GM12892 (cell line): ENCODE measurements around the gene TOMM5. TPM values are rescaled to one million over a fixed set of nuclear protein-coding genes. Genes with fewer than 3 reads are reported as not detected.

ENCODE experiments used
- DNase-seq: peaks from one replicate; pipeline ENCODE4 v3.0.0; 2011; ENCODE audit not compliant: insufficient read length
- FAIRE-seq: peaks from 2 replicates; lab custom pipeline; 2011; peaks lifted over from hg19 to GRCh38; lab: Jason Lieb, UNC
- POLR2A ChIP-seq: IDR thresholded peaks from 2 replicates; pipeline ENCODE4 v1.6.1; 2011; ENCODE audit warnings: low read depth, low read length, control low read depth
- POLR2AphosphoS5 ChIP-seq: IDR thresholded peaks from 2 replicates; pipeline ENCODE4 v1.6.1; 2011; ENCODE audit warnings: low read depth, low read length, control low read depth
- TAF1 ChIP-seq: IDR thresholded peaks from 2 replicates; pipeline ENCODE4 v1.6.1; 2011; ENCODE audit warnings: low read depth, mild to moderate bottlenecking, control low read depth, low read length, borderline replicate concordance
- polyA plus RNA-seq: library from polyadenylated mRNA; unstranded; fragments of >200 nt; gene quantifications from one replicate; pipeline ENCODE4 v1.2.1, GENCODE V29; 2012; ENCODE audit warnings: missing spikeins, inconsistent platforms; ENCODE audit not compliant: missing spikeins

Gene TOMM5
- polyA plus RNA-seq: 242 TPM

GRCh38 chr9:37592108-37592951 lies at the start of gene TOMM5:
Gene TOMM5, minus strand, starts transcription at chr9:37592597. Its CDS starts 65 bp downstream, at chr9:37592532.
- DNase-seq (peak; percentile 69), FAIRE-seq (peak; percentile 97)
- peak; percentile 99 for TF ChIP-seq POLR2A
- peak; percentile 88 for TF ChIP-seq TAF1
- peak; percentile 98 for TF ChIP-seq POLR2AphosphoS5

GRCh38 chr9:37641331-37641730 lies 48.9 kb upstream of the TOMM5 start:
- TF ChIP-seq POLR2AphosphoS5 (no peak), TAF1 (no peak), POLR2A (no peak)
- no peak for FAIRE-seq
- DNase-seq: no peak

- no peak for TF ChIP-seq POLR2A
These were observed 47.8 kb upstream of the TOMM5 start for GRCh38 chr9:37640246-37640645.

GRCh38 chr9:37639841-37640240 lies 47.4 kb upstream of the TOMM5 start:
- no peak for FAIRE-seq
- TF ChIP-seq TAF1: no peak
- no peak for TF ChIP-seq POLR2A
- no peak for TF ChIP-seq POLR2AphosphoS5
- no peak for DNase-seq

More at GRCh38 chr9:37640246-37640645, 47.8 kb upstream of the TOMM5 start:
- no peak for FAIRE-seq
- no peak for DNase-seq

- no peak for DNase-seq
These were observed 46.8 kb upstream of the TOMM5 start for GRCh38 chr9:37639109-37639762.

GRCh38 chr9:37636511-37637448 lies 44.4 kb upstream of the TOMM5 start:
- no peak for FAIRE-seq
- TF ChIP-seq TAF1: no peak
- no peak for TF ChIP-seq POLR2AphosphoS5
- TF ChIP-seq POLR2A: no peak
- DNase-seq: no peak

More at GRCh38 chr9:37639109-37639762, 46.8 kb upstream of the TOMM5 start:
- TF ChIP-seq POLR2AphosphoS5: no peak
- TF ChIP-seq TAF1: no peak
- TF ChIP-seq POLR2A: no peak
- no peak for FAIRE-seq

- TF ChIP-seq POLR2A: no peak
- TF ChIP-seq TAF1: no peak
- no peak for TF ChIP-seq POLR2AphosphoS5
- FAIRE-seq (no peak), DNase-seq (no peak)
These were observed 43.4 kb upstream of the TOMM5 start for GRCh38 chr9:37635808-37636207.

- no peak for DNase-seq
- FAIRE-seq: no peak
- no peak for TF ChIP-seq TAF1
These were observed 40.1 kb upstream of the TOMM5 start for GRCh38 chr9:37632479-37632878.

GRCh38 chr9:37626708-37627292 lies 34.4 kb upstream of the TOMM5 start:
- TF ChIP-seq TAF1 (no peak), POLR2A (no peak), POLR2AphosphoS5 (no peak)
- DNase-seq (no peak), FAIRE-seq (no peak)

- TF ChIP-seq TAF1 (no peak), POLR2AphosphoS5 (no peak), POLR2A (no peak)
- FAIRE-seq (no peak), DNase-seq (no peak)
These were observed 33.4 kb upstream of the TOMM5 start for GRCh38 chr9:37625758-37626147.

GRCh38 chr9:37625036-37625757 lies 32.8 kb upstream of the TOMM5 start:
- TF ChIP-seq POLR2AphosphoS5 (no peak), POLR2A (no peak), TAF1 (no peak)
- FAIRE-seq (no peak), DNase-seq (no peak)
